GM12875 (cell line): ENCODE measurements around the gene DAPK1.

ENCODE experiments used
- H3K4me3 ChIP-seq: one replicate; pipeline ENCODE4 v1.5.1; 2011; ENCODE audit warnings: low read depth, low read length, control low read depth
- TF ChIP-seq, protein P1 (sequence below): IDR thresholded peaks from 2 replicates; pipeline ENCODE4 v1.5.1; 2011; ENCODE audit warnings: low read depth, mild to moderate bottlenecking, control low read depth, inconsistent platforms, low read length, moderate library complexity, borderline replicate concordance; ENCODE audit not compliant: insufficient read depth

Gene DAPK1

DNA sequence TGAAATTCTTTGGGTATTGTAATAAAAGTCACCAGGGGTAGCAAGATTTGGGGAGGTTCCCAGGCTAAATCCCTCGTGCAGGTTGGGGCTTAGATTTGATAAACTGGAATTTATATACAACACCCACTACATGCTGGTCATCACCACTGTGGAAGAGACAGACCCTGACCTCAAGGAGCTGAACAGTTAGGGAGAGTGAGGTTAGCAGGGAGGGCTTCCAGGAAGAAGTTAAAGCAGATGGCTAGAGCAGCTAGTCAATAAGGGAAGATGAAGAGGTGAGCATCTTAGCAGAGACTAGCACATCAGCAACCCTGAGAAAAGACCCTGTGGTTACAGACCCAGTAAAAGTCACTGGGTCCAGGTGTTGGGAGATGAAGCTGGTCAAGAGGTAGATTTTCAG is 234.7 kb downstream of the DAPK1 start:
- TF ChIP-seq, protein P1, sequence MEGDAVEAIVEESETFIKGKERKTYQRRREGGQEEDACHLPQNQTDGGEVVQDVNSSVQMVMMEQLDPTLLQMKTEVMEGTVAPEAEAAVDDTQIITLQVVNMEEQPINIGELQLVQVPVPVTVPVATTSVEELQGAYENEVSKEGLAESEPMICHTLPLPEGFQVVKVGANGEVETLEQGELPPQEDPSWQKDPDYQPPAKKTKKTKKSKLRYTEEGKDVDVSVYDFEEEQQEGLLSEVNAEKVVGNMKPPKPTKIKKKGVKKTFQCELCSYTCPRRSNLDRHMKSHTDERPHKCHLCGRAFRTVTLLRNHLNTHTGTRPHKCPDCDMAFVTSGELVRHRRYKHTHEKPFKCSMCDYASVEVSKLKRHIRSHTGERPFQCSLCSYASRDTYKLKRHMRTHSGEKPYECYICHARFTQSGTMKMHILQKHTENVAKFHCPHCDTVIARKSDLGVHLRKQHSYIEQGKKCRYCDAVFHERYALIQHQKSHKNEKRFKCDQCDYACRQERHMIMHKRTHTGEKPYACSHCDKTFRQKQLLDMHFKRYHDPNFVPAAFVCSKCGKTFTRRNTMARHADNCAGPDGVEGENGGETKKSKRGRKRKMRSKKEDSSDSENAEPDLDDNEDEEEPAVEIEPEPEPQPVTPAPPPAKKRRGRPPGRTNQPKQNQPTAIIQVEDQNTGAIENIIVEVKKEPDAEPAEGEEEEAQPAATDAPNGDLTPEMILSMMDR = no peak
- no peak overlapping the region for H3K4me3 ChIP-seq

DNA sequence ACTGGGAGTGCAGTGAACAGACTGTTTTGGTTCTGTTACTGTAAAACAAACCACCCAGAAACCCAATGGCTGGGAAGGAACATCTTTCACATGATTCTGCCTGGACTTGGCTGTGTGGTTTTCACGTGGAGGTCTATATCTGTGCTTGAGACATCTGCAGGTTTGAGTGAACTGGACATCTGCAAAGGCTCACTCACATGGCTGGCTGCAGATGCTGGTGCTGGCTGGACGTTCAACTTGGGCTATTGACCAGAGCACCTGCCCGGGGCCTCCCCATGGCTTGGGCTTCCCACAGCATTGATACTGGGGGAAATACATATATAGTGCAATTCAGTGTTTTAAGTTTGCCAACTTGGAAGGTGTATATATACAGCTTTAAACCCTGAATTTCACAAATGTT is 235.1 kb downstream of the DAPK1 start:
- TF ChIP-seq, protein P1 = no peak
- H3K4me3 ChIP-seq = no peak overlapping the region

DNA sequence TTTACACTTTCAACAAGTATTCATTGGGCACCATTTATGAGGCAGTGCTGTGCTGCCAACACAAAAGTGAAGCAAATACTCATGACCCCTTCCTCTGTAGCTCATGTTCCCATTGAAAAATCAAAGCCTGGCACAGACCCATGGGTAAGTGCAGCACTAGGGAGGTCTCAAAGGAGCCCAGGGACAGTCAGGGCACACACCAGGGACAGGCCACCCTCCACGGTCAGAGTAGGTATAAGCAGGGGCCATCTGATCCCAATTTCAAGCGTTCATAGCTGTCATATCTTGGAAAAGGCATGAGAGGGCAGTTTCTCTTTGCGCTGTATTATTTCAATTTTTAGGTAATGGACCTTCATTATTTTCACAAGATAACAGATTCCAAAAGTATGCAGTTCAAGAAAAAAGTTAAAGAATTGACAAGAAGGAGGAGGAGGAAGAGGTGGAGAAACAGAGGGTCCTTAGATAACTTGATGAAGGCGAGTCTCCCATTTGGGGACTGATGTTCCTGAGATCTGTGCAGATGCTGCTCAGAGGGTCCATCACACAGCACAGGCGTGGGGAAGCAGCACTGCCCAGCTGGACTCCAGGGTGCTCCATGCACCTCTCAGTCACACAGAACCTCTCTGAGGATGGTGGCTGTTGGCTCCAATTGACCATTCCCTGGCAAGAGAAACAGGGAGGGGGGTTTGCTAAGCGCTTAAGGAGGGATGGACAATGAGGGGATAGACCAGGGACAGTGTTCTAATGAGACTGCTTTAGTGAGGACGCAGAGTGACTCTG is 235.8 kb downstream of the DAPK1 start:
- H3K4me3 ChIP-seq = no peak overlapping the region
- TF ChIP-seq, protein P1 = no peak

DNA sequence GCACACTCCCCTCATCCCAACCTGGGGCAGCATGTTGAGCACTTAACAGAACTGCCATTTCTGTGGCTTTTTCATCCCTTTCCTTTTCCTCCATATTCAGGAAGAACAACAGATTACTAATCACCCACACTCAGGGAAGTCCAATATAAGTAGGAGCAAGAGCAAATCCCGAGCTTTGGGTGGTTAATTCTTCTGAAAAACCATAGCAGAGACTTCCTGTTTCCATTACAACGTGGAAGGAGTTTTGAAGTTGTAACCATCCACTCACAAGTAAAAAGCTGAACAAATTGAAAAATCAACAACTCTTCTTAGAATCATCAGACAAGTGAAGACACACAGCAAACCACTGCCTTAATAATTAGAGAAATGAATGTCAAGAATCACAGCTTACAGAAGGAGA is 236.4 kb downstream of the DAPK1 start:
- no peak overlapping the region for H3K4me3 ChIP-seq
- TF ChIP-seq, protein P1 = no peak

DNA sequence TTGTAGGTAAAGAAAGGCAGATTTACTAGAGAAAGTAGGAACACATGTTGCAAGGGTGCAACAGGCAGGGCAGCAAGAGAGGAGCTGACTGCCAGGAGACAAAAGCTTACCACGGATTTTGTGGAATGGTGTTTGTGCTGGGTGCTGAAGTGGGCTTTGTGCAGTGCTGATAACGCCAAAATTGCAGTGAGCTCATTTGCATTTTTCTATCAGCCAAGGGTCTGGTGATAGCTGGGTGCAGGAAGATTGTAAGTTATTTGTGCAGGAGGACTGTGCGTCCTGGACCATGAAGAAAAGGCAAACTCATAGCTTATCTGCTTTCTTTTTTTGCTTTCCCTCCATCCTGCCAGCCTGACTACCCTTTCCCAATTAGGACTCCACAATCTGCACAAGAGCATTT is 241.9 kb downstream of the DAPK1 start:
- TF ChIP-seq, protein P1 = no peak
- no peak overlapping the region for H3K4me3 ChIP-seq

DNA sequence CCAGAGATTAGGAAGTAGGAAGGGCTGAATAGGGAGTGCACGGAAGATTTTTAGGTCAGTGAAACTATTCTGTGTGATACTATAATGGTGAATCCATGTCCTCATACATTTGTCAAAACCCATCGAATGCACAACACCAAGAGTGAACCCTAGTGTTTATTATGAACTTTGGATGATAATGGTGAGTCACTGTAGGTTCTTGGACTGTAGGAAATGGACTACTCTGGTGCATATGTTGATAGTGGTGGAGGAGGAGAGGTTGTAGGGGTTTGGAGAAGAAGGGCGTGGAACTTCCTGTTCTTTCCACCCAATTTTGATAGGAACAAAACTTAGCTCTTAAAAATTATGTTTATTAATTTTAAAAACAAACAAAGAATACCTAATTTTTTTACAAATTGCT is 242.5 kb downstream of the DAPK1 start:
- TF ChIP-seq, protein P1 = no peak
- no peak overlapping the region for H3K4me3 ChIP-seq

DNA sequence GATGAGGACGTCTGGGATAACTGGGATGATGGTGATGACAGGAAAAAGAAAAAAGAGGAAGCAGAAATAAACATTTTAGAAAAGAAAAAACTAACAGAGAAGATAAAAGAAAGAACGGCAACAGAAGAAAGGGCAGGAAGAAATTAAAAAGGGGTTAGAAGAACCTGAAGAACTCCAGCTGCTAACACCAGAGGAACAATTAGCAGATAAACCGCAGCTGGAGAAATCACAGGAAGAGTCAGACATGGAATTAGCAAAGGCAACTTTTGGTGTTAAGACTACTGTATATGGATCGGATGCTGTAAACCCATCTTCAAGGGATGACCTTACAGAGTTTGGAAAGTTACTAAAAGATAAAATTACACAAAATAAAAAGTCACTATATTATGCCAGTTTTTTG is 243.7 kb downstream of the DAPK1 start:
- no peak overlapping the region for H3K4me3 ChIP-seq
- TF ChIP-seq, protein P1 = no peak
